Spleen (tissue), 11 donors: Measurements from ENCODE around the gene HAS3. TPM values are rescaled to one million over a fixed set of nuclear protein-coding genes. Genes with fewer than 3 reads are reported as not detected.
"Not testable (repeated sequence)": the region's sequence is repeated elsewhere in the genome, so short reads cannot be mapped to it uniquely, and the experiment has no call there.

Experiments
- DNase-seq: peaks from one replicate; pipeline ENCODE4 v3.0.0-alpha.2; 2020
- H3K27ac ChIP-seq, 8 donors: fragments of 200-600 bp; sonication (generic) in 7 of 8; 1 replicate in 4 of 8; 2 replicates in 4 of 8; pipeline versions ENCODE4 v1.5.0 to v1.8.0; 2016 to 2021; ENCODE audit warnings: inconsistent platforms in 4 of 8, mild to moderate bottlenecking in 4 of 8, moderate library complexity in 1 of 8
- H3K27me3 ChIP-seq, 7 donors: fragments of 200-600 bp; sonication (generic) in 6 of 7; replicated peaks in 1 of 7; 1 replicate in 4 of 7; 2 replicates in 3 of 7; pipeline versions ENCODE4 v1.5.0 to v1.8.0; 2016 to 2021; ENCODE audit warnings: inconsistent platforms in 3 of 7, mild to moderate bottlenecking in 1 of 7
- H3K36me3 ChIP-seq, 6 donors: fragments of 200-600 bp; sonication (generic) in 5 of 6; 1 replicate in 4 of 6; 2 replicates in 2 of 6; pipeline versions ENCODE4 v1.5.0 to v1.8.0; 2016 to 2021; ENCODE audit warnings: inconsistent platforms in 2 of 6
- H3K4me1 ChIP-seq, 6 donors: fragments of 200-600 bp; sonication (generic) in 5 of 6; 1 replicate in 3 of 6; 2 replicates in 3 of 6; pipeline versions ENCODE4 v1.5.0 to v1.8.0; 2016 to 2021; ENCODE audit warnings: inconsistent platforms in 3 of 6
- H3K4me3 ChIP-seq, 8 donors: fragments of 200-600 bp; sonication (generic) in 7 of 8; 1 replicate in 4 of 8; 2 replicates in 4 of 8; pipeline versions ENCODE4 v1.5.0 to v1.8.0; 2016 to 2021; ENCODE audit warnings: inconsistent platforms in 4 of 8, mild to moderate bottlenecking in 4 of 8, moderate library complexity in 2 of 8
- H3K9me3 ChIP-seq, 8 donors: fragments of 200-600 bp; sonication (generic) in 7 of 8; 1 replicate in 4 of 8; 2 replicates in 4 of 8; pipeline versions ENCODE4 v1.5.0 to v1.8.0; 2016 to 2021; ENCODE audit warnings: inconsistent platforms in 4 of 8
- POLR2A ChIP-seq, 3 donors: fragments of 450-650 bp; IDR thresholded peaks; one replicate each; pipeline ENCODE4 v1.5.1; 2017; ENCODE audit warnings: antibody characterized with exemption in 3 of 3, mild to moderate bottlenecking in 1 of 3
- POLR2AphosphoS5 ChIP-seq, 3 donors: sonication (generic); formaldehyde crosslinking; IDR thresholded peaks; one replicate each; pipeline ENCODE4 v1.5.1; 2017; ENCODE audit warnings: antibody characterized with exemption in 3 of 3
- WGBS, 5 donors: extraction: QIAGEN DNeasy Blood & Tissue Kit in 3 of 5; methylation state at CpG; one replicate each; pipeline versions ENCODE4 v1.1.5 to v1.1.7; 2013 to 2018; 5-methylcytosine and 5-hydroxymethylcytosine counted together
- intact Hi-C: fragments of 100-400 bp; cut with DNase I; formaldehyde crosslinking; loops from one replicate; pipeline ENCODE4 v1.15.0; 2023; ENCODE audit warnings: low total_unique reads
- polyA plus RNA-seq, 3 donors: library from polyadenylated mRNA; stranded (reverse); fragments of 200-250 nt; gene quantifications; one replicate each; pipeline ENCODE4 v1.2.1, GENCODE V29; 2013
- total RNA-seq, 7 donors: library from RNA; depleted of rRNA in 3 of 7; stranded (reverse); fragments of >200 nt in 3 of 7; fragmentation: NEBNext Ultra II Directional in 4 of 7; extraction: Animal tissue kit (Norgen Biotek cat#: 25700) in 4 of 7; gene quantifications; one replicate each; pipeline versions ENCODE4 v1.1.0 to v1.2.1, GENCODE V29; 2016 to 2021
- TF ChIP-seq, protein P1 (sequence below), 11 experiments: fragments of 200-600 bp in 7 of 11; fragments of 450-650 bp in 4 of 11; sonication (generic) in 4 of 11; IDR thresholded peaks in 8 of 11; conservative IDR thresholded peaks in 3 of 11; 1 replicate in 7 of 11; 2 replicates in 4 of 11; pipeline versions ENCODE4 v1.4.0 to v1.8.0; 2016 to 2021; ENCODE audit warnings: antibody characterized with exemption in 11 of 11, inconsistent platforms in 4 of 11, mild to moderate bottlenecking in 1 of 11
- donor health status: healthy with polysubstance abuse.
- donor health status: DM: no; HTN: no; CAD: no; lungs with moderate emphysema.
- donor health status: DM: no; HTN: no; CAD: no.
- donor health status: Bipolar disorder and iron deficiency.
- donor health status: healthy.
- donor health status: DM: no; HTN: no; CAD: no.
- donor health status: DM: yes; HTN: yes; CAD: no.

HAS3 gene
- total and polyA plus RNA-seq, 10 donors, result 0.51 to 2.0 (median 0.73) TPM

DNA sequence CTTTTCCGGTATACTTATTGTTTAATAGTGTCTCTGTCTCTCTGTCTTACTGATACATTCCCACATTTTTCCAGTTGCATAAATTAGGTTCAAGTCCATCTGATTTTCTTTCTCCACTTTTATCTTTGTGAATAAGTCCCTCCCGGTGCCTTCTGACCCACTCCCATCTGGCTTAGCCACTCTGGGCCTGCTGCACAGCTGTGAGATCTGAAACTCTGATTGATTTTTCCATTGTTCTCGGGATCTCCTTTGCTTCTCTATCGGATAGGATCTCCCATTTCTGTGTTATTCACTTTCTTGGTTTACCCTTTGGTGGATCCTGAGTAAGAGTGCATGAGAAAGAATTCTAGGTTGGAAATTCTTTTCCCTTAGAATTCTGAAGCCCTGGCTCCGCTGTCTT lies 35.6 kb downstream of the HAS3 start:
- Histone ChIP-seq H3K4me3 (no peak overlapping the region), H3K27me3 (no peaks in the 10 kb centered on the region), H3K9me3 (no peaks in the 10 kb centered on the region), H3K4me1 (peaks cover 0 to 1% (median 0%) of the 10 kb centered on the region in 6 donors), H3K27ac (no peak overlapping the region), H3K36me3 (peaks cover 0 to 100% (median 83%) of the 10 kb centered on the region in 6 donors)
- WGBS, 5 donors, result 93 to 95% (median 94%) methylated on average over 5 of the region's 5 CpGs
- no peak for DNase-seq
- intact Hi-C loops, result no loop called here
- TF ChIP-seq, protein P1, sequence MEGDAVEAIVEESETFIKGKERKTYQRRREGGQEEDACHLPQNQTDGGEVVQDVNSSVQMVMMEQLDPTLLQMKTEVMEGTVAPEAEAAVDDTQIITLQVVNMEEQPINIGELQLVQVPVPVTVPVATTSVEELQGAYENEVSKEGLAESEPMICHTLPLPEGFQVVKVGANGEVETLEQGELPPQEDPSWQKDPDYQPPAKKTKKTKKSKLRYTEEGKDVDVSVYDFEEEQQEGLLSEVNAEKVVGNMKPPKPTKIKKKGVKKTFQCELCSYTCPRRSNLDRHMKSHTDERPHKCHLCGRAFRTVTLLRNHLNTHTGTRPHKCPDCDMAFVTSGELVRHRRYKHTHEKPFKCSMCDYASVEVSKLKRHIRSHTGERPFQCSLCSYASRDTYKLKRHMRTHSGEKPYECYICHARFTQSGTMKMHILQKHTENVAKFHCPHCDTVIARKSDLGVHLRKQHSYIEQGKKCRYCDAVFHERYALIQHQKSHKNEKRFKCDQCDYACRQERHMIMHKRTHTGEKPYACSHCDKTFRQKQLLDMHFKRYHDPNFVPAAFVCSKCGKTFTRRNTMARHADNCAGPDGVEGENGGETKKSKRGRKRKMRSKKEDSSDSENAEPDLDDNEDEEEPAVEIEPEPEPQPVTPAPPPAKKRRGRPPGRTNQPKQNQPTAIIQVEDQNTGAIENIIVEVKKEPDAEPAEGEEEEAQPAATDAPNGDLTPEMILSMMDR (IDR thresholded peaks at IDR 0.05 in 8 of 11, conservative IDR thresholded peaks at IDR 0.05 in 3 of 11), result no peak
- TF ChIP-seq POLR2A (IDR thresholded peaks at IDR 0.05) (no peak), POLR2AphosphoS5 (IDR thresholded peaks at IDR 0.05) (no peak)

DNA sequence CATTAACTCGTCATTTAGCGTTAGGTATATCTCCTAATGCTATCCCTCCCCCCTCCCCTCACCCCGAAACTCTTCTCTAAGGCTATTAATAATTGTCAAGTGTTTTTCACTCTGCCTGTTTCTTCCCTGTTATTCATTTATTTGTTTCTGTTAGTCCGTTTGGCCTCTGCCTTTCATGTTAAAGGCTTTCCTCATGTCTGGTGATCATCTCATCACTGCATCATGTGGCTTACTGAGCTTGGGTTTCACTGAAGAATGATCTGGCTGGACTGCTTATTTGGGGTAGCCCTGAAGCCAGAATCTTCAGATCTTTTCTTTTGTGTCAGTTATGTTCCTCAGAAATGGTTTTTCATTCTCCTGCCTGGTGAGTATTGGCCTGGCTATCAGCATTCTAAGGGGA lies 36.5 kb downstream of the HAS3 start:
- Histone ChIP-seq H3K4me3 (no peak overlapping the region), H3K27me3 (no peaks in the 10 kb centered on the region), H3K9me3 (no peaks in the 10 kb centered on the region), H3K27ac (no peak overlapping the region), H3K4me1 (no peaks in the 10 kb centered on the region), H3K36me3 (peaks cover 0 to 100% (median 88%) of the 10 kb centered on the region in 6 donors)
- TF ChIP-seq, protein P1 (IDR thresholded peaks at IDR 0.05 in 8 of 11, conservative IDR thresholded peaks at IDR 0.05 in 3 of 11), result no peak
- TF ChIP-seq POLR2AphosphoS5 (IDR thresholded peaks at IDR 0.05) (no peak), POLR2A (IDR thresholded peaks at IDR 0.05) (no peak)
- no peak for DNase-seq
- WGBS, 5 donors, result 89 to 96% (median 95%) methylated on average over 3 to 4 of the region's 4 CpGs
- intact Hi-C loops, result no loop called here

DNA sequence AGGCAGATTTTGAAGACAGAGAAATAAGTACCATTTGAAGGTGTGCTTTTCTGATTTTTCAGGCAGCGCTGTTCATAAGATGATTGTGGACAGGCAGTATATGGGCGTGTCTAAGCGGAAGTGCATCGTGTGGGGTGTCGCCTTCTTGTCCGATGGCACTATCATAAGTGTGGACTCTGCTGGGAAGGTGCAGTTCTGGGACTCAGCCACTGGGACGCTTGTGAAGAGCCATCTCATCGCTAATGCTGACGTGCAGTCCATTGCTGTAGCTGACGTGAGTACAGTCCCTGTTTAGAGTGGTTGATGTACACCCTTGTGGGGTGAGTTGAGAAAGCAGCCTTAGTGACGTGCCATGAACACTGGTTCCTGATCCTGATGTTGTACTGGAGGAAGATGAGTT lies 37.7 kb downstream of the HAS3 start:
- 92 to 93% (median 93%) methylated on average over 11 of the region's 11 CpGs for WGBS, 5 donors
- no peak overlapping the region for H3K4me3 ChIP-seq
- TF ChIP-seq, protein P1 (IDR thresholded peaks at IDR 0.05 in 8 of 11, conservative IDR thresholded peaks at IDR 0.05 in 3 of 11), result no peak
- TF ChIP-seq POLR2A (IDR thresholded peaks at IDR 0.05) (no peak), POLR2AphosphoS5 (IDR thresholded peaks at IDR 0.05) (no peak)
- peaks cover 0 to 100% (median 83%) of the 10 kb centered on the region in 6 donors for H3K36me3 ChIP-seq
- H3K27me3 ChIP-seq, result no peaks in the 10 kb centered on the region
- DNase-seq, result no peak
- no peak overlapping the region for H3K27ac ChIP-seq
- no peaks in the 10 kb centered on the region for H3K9me3 ChIP-seq
- intact Hi-C loops, result no loop called here
- no peaks in the 10 kb centered on the region for H3K4me1 ChIP-seq

DNA sequence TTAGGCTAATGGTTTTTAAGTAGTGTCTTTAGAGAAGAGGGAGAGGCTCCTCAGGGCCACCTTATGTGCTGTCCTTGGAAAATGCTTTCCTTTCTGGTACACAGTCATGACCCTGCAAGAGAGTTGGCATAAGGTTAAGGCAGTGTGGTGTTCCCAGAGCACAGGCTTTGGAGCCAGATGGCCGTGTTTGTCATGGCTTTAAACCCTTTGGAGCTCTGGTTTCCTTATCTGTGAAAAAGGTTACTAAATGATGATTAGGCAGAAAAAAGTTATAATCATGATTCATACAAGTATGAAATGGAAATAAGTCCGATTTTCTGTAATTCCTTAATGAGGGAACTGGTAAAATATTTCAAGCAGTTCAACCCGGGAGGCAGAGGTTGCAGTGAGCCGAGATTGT lies 40.2 kb downstream of the HAS3 start:
- intact Hi-C loops, result no loop called here
- no peak for TF ChIP-seq POLR2AphosphoS5 (IDR thresholded peaks at IDR 0.05)
- no peak for TF ChIP-seq POLR2A (IDR thresholded peaks at IDR 0.05)
- TF ChIP-seq, protein P1 (IDR thresholded peaks at IDR 0.05 in 8 of 11, conservative IDR thresholded peaks at IDR 0.05 in 3 of 11), result no peak

DNA sequence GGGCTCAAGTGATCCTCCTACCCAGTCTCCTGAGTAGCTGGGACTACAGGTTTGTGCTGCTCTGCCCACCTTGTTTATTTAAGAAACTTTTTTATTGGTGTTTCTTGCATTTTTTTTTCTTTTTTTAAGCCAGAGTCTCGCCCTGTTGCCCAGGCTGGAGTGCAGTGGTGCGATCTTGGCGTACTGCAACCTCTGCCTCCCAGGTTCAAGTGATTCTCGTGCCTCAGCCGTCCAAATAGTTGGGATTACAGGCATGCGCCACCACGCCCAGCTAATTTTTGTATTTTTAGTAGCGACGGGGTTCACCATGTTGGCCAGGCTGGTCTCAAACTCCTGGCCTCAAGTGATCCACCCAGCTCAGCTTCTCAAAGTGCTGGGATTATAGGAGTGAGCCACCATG lies 44.2 kb downstream of the HAS3 start:
- DNase-seq, H3K4me3 ChIP-seq, H3K9me3 ChIP-seq, H3K27ac ChIP-seq, H3K4me1 ChIP-seq, H3K27me3 ChIP-seq: not testable (repeated sequence)
- H3K36me3 ChIP-seq, result peaks cover 0 to 98% (median 70%) of the 10 kb centered on the region in 6 donors
- WGBS, 5 donors, result 88 to 97% (median 92%) methylated on average over 9 of the region's 9 CpGs
- intact Hi-C loops, result loop anchor here (2.0 kb wide), 1 partner anchor 139 kb away; no protein-coding TSS in a partner anchor

More for the DNA sequence above, 40.2 kb downstream of the HAS3 start:
- H3K27me3 ChIP-seq, result no peaks in the 10 kb centered on the region
- peaks cover 0 to 98% (median 70%) of the 10 kb centered on the region in 6 donors for H3K36me3 ChIP-seq
- no peak overlapping the region for H3K4me3 ChIP-seq
- H3K27ac ChIP-seq, result no peak overlapping the region
- peaks cover 0 to 3% (median 0%) of the 10 kb centered on the region in 6 donors for H3K4me1 ChIP-seq
- H3K9me3 ChIP-seq, result no peaks in the 10 kb centered on the region
- 86 to 94% (median 87%) methylated on average over 4 of the region's 4 CpGs for WGBS, 5 donors
- DNase-seq, result no peak
